ENCODE results near the gene MCAT. TPM values are rescaled to one million over a fixed set of nuclear protein-coding genes. Genes with fewer than 3 reads are reported as not detected.

Gene MCAT
- total RNA-seq, 3 donors from 2014 or later, result 33.5 to 39.0 (median 36.1) TPM

- no peak overlapping the region for H3K4me3 Mint-ChIP-seq
- no peak for ATAC-seq
Observed at GRCh38 chr22:43166132-43166930, 23.1 kb upstream of the MCAT start.

DNA sequence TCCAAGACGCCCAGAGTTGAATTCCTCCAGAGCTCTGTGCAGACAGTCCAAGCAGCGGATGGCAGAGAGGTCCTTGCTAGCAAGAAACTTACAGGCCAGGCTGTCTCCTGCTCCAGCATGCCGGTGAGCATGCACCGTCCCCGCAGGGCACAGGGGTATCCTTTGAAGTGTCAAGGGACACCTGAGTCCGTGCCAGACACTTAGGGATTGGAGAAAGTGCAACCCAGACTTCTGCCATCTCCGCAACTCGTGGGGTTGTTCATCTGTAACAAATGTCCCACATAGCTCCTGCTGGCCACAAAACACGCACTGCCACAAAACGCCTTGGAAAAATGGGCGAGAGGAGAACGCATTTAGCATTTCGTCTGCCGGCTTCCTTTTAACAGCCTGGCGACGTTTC lies 21.4 kb upstream of the MCAT start:
- H3K4me1 Mint-ChIP-seq (ENCODE audit: low read depth), result no peaks in the 10 kb centered on the region
- H3K36me3 Mint-ChIP-seq (ENCODE audit: insufficient read depth), result peaks cover 4% of the 10 kb centered on the region
- no peak for ATAC-seq
- DNase-seq, result no peak
- H3K27me3 Mint-ChIP-seq (ENCODE audit: low read depth), result no peaks in the 10 kb centered on the region
- H3K4me3 Mint-ChIP-seq, result no peak overlapping the region
- H3K9me3 Mint-ChIP-seq, result no peaks in the 10 kb centered on the region

More at GRCh38 chr22:43166132-43166930, 23.1 kb upstream of the MCAT start:
- no peaks in the 10 kb centered on the region for H3K4me1 Mint-ChIP-seq (ENCODE audit: low read depth)
- H3K9me3 Mint-ChIP-seq, result no peaks in the 10 kb centered on the region
- peaks cover 8% of the 10 kb centered on the region for H3K36me3 Mint-ChIP-seq (ENCODE audit: insufficient read depth)
- H3K27me3 Mint-ChIP-seq (ENCODE audit: low read depth), result no peaks in the 10 kb centered on the region
- DNase-seq, result no peak

DNA sequence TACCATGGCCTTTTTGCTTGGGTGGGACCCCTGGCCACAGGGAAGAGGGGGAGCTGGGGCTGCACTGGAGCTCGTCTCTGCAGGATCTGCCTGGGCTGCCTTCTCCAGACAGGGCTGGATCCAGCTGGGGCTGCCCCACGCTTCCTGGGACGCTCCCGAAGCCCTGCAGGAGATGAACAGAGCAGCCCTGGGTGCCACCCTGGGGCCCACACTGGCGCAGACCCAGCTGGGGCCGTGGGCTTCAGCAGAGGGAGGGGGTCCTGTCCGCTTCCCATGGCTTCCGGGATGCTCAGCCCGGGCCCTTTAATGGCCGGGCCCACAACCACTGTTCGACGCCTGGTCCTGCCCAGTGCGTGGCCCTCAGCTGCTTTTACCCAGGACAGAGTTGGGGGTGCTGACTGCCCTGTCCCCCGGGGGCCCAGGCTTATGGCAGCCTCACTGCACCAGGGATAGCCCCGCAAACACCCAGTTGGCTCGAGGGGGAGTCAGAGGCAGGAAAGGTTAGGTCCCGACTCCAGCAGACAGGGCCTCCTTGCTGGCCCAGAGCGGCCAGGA lies 20.1 kb upstream of the MCAT start:
- H3K36me3 Mint-ChIP-seq (ENCODE audit: insufficient read depth), result peaks cover 4% of the 10 kb centered on the region
- H3K27me3 Mint-ChIP-seq (ENCODE audit: low read depth), result no peaks in the 10 kb centered on the region
- no peaks in the 10 kb centered on the region for H3K9me3 Mint-ChIP-seq
- H3K4me3 Mint-ChIP-seq, result no peak overlapping the region
- DNase-seq (no peak), ATAC-seq (no peak)
- H3K4me1 Mint-ChIP-seq (ENCODE audit: low read depth), result no peaks in the 10 kb centered on the region

DNA sequence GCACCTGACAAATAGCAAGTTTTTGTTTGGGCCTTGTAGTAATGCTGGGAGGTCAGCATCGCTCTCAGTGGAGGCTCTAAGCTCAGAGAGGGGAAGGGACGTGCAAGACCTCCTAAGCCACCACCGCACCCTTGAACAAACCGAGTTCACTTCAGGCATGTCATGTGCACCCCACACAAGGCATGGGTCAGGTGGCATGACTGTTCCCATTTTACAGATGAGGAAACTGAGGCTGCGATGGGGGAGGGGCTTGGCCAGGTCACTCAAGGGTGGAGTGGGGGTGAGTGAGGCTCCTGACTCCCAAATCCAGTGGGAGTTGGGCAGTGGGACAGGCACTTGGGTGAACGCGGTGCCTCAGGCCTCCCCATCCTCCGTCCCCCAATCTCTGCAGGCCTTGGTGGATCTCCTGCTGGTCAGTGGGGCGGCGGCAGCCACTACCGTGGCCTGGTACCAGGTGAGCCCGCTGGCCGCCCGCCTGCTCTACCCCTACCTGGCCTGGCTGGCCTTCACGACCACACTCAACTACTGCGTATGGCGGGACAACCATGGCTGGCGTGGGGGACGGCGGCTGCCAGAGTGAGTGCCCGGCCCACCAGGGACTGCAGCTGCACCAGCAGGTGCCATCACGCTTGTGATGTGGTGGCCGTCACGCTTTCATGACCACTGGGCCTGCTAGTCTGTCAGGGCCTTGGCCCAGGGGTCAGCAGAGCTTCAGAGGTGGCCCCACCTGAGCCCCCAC lies 19.4 kb upstream of the MCAT start:
- Mint-ChIP-seq H3K4me3 (no peak overlapping the region), H3K9me3 (no peaks in the 10 kb centered on the region), H3K36me3 (ENCODE audit: insufficient read depth) (peaks cover 1% of the 10 kb centered on the region), H3K27me3 (ENCODE audit: low read depth) (no peaks in the 10 kb centered on the region), H3K4me1 (ENCODE audit: low read depth) (no peaks in the 10 kb centered on the region)
- ATAC-seq, result no peak
- no peak for DNase-seq

GRCh38 chr22:43160497-43161126 lies 17.4 kb upstream of the MCAT start:
- Mint-ChIP-seq H3K9me3 (no peaks in the 10 kb centered on the region), H3K4me3 (no peak overlapping the region), H3K4me1 (ENCODE audit: low read depth) (peaks cover 2% of the 10 kb centered on the region), H3K36me3 (ENCODE audit: insufficient read depth) (peaks cover 1% of the 10 kb centered on the region), H3K27me3 (ENCODE audit: low read depth) (no peaks in the 10 kb centered on the region)
- ATAC-seq, result no peak
- DNase-seq, result no peak

GRCh38 chr22:43159484-43160178 lies 16.4 kb upstream of the MCAT start:
- H3K27me3 Mint-ChIP-seq (ENCODE audit: low read depth), result no peaks in the 10 kb centered on the region
- no peaks in the 10 kb centered on the region for H3K9me3 Mint-ChIP-seq
- DNase-seq (no peak), ATAC-seq (no peak)
- H3K4me3 Mint-ChIP-seq, result no peak overlapping the region
- peaks cover 2% of the 10 kb centered on the region for H3K4me1 Mint-ChIP-seq (ENCODE audit: low read depth)
- peaks cover 1% of the 10 kb centered on the region for H3K36me3 Mint-ChIP-seq (ENCODE audit: insufficient read depth)

DNA sequence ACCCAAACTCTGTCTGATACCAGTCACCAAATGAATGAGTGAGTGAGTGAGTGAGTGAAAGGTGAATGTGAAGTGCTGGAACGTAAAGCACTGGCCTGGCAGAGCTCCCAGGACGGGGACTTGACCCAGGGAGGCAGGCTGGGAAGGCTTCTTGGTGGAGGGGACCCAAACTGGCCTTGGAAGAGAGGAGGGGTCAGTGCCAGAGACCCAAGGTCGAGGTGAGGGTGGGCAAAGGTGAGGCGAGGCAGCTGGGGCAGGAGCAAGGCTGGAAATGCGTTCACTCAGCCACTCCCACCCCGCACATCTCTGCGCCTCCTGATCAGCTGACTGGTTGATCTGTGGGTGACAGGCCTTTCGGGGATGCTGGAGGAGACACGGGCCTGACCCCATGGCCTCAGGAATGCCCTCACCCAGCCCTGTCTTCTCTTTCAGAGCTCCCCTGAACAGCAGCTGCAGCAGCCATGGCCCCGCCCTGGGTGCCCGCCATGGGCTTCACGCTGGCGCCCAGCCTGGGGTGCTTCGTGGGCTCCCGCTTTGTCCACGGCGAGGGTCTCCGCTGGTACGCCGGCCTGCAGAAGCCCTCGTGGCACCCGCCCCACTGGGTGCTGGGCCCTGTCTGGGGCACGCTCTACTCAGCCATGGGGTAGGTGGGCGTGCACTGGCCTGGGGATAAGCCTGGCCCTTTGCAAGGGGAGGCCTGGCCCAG lies 15.7 kb upstream of the MCAT start:
- Mint-ChIP-seq H3K9me3 (no peaks in the 10 kb centered on the region), H3K4me3 (no peak overlapping the region), H3K36me3 (ENCODE audit: insufficient read depth) (peaks cover under 1% of the 10 kb centered on the region), H3K27me3 (ENCODE audit: low read depth) (no peaks in the 10 kb centered on the region), H3K4me1 (ENCODE audit: low read depth) (peaks cover 2% of the 10 kb centered on the region)
- DNase-seq (no peak), ATAC-seq (no peak)

GRCh38 chr22:43157874-43158546 lies 14.8 kb upstream of the MCAT start:
- no peak overlapping the region for H3K4me3 Mint-ChIP-seq
- DNase-seq (no peak), ATAC-seq (no peak)
- H3K36me3 Mint-ChIP-seq (ENCODE audit: insufficient read depth), result no peaks in the 10 kb centered on the region
- no peaks in the 10 kb centered on the region for H3K9me3 Mint-ChIP-seq
- H3K27me3 Mint-ChIP-seq (ENCODE audit: low read depth), result no peaks in the 10 kb centered on the region
- H3K4me1 Mint-ChIP-seq (ENCODE audit: low read depth), result peaks cover 4% of the 10 kb centered on the region

- DNase-seq, result no peak
Observed at GRCh38 chr22:43156413-43156812, 13.2 kb upstream of the MCAT start.

DNA sequence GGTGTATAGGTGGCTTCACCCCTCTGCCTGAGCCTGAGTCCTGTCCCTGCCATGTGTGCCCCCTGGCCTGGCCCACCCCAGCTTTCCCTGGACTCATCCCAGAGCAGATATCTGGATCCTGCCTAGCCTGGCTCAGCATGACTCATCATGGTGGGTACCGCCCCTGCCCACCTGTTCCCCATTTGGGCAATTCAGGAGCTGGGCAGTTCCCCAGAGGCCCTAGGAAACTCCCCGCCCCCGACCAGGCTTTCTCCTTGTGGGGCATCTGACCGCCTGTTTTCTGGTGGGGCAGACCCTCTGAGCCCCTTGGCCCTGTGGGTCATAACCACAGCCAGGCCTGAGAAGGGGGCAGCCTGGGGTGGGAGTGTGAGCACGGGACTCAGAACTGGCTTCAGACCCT lies 12.6 kb upstream of the MCAT start:
- DNase-seq (no peak), ATAC-seq (no peak)
- H3K9me3 Mint-ChIP-seq, result no peaks in the 10 kb centered on the region
- H3K4me1 Mint-ChIP-seq (ENCODE audit: low read depth), result peaks cover 14% of the 10 kb centered on the region
- H3K4me3 Mint-ChIP-seq, result no peak overlapping the region
- no peaks in the 10 kb centered on the region for H3K27me3 Mint-ChIP-seq (ENCODE audit: low read depth)
- no peaks in the 10 kb centered on the region for H3K36me3 Mint-ChIP-seq (ENCODE audit: insufficient read depth)

More at GRCh38 chr22:43156413-43156812, 13.2 kb upstream of the MCAT start:
- peaks cover 10% of the 10 kb centered on the region for H3K4me1 Mint-ChIP-seq (ENCODE audit: low read depth)
- no peaks in the 10 kb centered on the region for H3K9me3 Mint-ChIP-seq
- no peak for ATAC-seq
- H3K4me3 Mint-ChIP-seq, result no peak overlapping the region
- no peaks in the 10 kb centered on the region for H3K36me3 Mint-ChIP-seq (ENCODE audit: insufficient read depth)
- no peaks in the 10 kb centered on the region for H3K27me3 Mint-ChIP-seq (ENCODE audit: low read depth)

- Mint-ChIP-seq H3K27me3 (ENCODE audit: low read depth) (no peaks in the 10 kb centered on the region), H3K36me3 (ENCODE audit: insufficient read depth) (no peaks in the 10 kb centered on the region), H3K9me3 (no peaks in the 10 kb centered on the region), H3K4me1 (ENCODE audit: low read depth) (peaks cover 18% of the 10 kb centered on the region), H3K4me3 (no peak overlapping the region)
- no peak for DNase-seq
- no peak for ATAC-seq
Observed at GRCh38 chr22:43154887-43155536, 11.8 kb upstream of the MCAT start.

GRCh38 chr22:43153899-43154298 lies 10.7 kb upstream of the MCAT start:
- H3K9me3 Mint-ChIP-seq, result no peaks in the 10 kb centered on the region
- peaks cover 18% of the 10 kb centered on the region for H3K4me1 Mint-ChIP-seq (ENCODE audit: low read depth)
- ATAC-seq (no peak), DNase-seq (no peak)
- H3K27me3 Mint-ChIP-seq (ENCODE audit: low read depth), result no peaks in the 10 kb centered on the region
- H3K36me3 Mint-ChIP-seq (ENCODE audit: insufficient read depth), result no peaks in the 10 kb centered on the region
- no peak overlapping the region for H3K4me3 Mint-ChIP-seq

Data from activated T-cell treated with anti-CD3 and anti-CD28 coated beads, Interleukin-2, amount 50 U/mL, for 4 hours (primary cell).